Activated CD8-positive, alpha-beta memory T cell treated with anti-CD3 and anti-CD28 coated beads, Interleukin-2, amount 50 U/mL, for 4 hours (primary cell): ENCODE results near the gene ADCY3.

Experiments used
- DNase-seq: peaks from one replicate; pipeline ENCODE4 v3.0.0-alpha.2; 2020

Gene ADCY3

DNA sequence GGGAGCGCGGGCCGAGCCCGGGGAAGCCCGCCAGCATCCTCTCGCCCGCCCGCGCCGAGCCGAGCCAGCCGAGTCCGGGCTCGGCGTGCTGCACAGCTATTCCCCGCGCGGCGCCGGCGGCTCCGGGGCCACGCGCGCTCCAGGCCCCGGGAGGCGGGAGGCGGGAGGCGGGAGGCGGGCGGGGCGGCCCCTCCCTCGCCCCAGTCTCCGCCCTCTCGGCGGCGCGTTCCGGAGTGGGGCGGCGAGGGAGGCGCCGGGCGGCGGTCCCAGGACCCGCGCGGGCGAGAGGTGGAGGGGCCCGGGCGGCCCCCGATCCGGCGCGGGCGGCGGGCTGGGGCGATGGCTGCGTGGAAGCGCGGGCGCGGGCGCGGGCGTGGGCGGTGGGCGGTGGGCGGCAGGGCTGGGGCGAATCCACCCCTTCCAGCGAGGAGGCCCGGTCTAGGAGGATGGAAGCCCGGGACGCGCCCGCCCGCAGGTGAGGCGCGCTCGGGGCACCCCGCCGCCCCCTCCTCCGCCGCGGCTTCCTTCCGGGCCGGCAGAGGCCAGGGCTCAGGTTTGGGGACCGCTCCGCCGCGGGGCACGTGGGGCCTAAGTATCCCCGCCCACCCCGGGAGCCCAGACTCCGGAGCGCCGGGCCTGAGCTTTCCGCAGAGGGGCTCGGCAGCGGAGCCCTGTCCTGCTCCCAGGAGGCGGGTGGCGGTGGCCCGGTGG lies at the start of gene ADCY3:
TSS of gene ADCY3 (minus strand) at position 140 of the 711 bp plus-strand sequence. CDS start 1,250 bp downstream, outside the sequence.
- peak; percentile 59 for DNase-seq

DNA sequence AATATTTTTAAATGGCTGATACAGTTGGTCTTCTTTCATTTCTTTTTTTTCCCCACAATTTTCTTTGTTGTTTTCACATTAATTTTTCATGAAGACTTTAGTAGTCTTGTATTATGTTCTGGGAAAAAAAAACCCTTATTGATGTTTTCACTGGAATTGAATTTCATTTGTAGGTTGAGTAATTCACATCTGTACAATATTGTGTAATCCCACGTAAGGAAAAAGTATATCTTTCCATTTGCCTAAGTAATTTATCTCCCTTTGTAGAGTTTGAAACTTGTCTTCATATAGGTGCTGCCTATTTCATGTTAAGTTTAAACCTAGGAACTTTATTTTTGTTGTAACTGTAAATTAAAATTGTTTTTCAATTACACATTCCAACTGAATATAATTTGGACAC lies 49.7 kb upstream of the ADCY3 start:
- no peak for DNase-seq

DNA sequence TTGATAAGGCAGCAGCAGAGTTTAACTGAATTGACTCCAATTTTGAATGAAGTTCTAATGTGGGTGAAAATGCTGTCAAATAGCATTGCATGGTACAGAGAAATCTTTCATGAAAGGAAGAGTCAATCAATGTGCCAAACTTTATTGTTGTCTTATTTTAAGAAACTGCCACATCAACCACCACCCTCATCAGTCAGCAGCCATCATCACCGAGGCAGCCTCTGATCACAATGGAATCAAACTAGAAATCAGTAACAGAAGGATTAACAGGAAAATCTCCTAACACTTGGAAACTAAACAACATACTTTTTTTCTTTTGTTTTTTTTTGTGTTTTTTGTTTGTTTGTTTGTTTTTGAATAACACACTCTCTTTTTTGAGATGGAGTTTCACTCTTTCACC lies 41.9 kb upstream of the ADCY3 start:
- DNase-seq, result no peak

- no peak for DNase-seq
These were observed 39.7 kb upstream of the ADCY3 start for GRCh38 chr2:24959761-24960160.

DNA sequence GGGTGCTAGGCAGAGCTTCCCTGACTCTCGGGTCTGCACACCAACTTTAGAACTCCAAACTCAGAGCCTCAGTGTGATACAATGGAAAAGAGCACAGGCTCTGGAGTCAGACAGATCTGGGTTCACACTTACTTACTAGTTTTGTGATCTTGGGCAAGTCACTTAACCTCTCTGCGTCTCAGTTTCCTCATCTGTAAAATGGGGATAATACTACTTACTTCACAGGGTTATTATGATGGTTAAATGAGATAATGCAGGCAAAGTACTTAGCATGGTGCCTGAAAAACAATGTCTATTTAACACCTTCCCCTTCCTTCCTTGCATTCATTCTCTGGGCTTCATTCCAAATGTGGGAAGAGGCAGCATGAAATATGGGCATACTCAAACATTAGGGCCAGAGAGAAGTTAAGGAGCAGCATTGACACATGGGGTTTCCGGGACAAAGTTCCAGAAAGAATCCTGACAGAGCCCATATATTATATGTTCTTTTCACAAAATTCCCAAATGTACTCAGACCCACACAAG lies 38.4 kb upstream of the ADCY3 start:
- DNase-seq, result no peak

- DNase-seq, result no peak
These were observed 37.9 kb upstream of the ADCY3 start for GRCh38 chr2:24957976-24958375.

- DNase-seq, result no peak
These were observed 37.2 kb upstream of the ADCY3 start for GRCh38 chr2:24957221-24957620.

- DNase-seq, result no peak
These were observed 35.9 kb upstream of the ADCY3 start for GRCh38 chr2:24955921-24956320.

DNA sequence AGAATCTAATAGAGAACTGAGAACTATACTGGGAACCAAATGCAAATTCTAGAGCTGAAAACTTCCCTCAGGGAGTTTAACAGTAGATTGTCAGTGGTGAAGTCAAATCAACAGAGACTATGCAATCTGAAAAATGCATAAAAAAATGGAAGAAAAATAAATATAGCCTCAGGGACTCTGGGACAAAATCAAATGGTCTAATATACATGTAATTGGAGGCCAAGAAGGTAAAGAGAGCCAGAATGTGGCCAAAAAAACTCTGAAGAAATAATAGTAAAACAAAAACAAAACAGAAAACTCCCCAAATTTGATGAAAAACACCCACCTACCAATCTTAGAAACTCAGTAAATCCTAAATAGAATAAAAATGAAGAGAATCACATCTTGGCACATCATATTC lies 35.2 kb upstream of the ADCY3 start:
- no peak for DNase-seq

DNA sequence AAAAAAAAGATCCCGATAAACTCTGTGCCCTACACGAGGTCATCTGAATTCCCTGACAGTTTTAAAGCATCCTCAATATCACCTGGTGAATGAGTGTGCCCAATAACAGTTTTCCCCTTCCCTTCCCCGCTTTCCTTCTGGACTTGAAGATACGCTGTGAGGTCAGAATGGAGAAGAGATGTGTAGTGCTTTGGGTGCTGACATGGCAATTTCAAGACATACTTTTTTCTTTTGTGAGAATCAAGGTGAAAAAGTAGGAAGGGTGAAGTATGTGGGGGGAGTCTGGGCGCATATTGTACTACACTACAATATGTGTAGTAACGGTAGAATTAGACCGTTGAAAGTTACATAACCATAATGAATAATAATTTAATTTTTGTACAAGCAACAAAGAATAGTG lies 30.1 kb upstream of the ADCY3 start:
- no peak for DNase-seq

DNA sequence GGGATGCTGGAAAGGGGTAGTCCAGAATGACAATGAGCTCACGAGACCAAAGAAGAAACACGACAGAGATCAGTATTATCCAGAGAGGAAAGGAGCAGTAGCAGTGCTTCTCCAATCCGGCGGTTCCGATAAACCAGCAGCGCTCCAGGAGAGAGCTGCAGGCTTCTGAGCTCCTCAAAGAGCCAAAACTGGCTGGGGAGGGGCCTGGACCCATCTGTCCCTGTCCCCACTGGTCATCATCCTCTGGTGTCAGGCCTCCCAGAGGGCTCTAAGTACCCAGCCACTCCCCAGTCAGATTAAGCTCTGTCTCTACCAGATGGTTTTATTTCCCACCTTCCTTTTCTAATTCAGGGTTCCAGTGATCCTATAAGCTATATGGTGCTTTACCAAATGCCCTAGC lies 28.5 kb upstream of the ADCY3 start:
- no peak for DNase-seq

GRCh38 chr2:24947561-24948157 lies 27.6 kb upstream of the ADCY3 start:
- no peak for DNase-seq

DNA sequence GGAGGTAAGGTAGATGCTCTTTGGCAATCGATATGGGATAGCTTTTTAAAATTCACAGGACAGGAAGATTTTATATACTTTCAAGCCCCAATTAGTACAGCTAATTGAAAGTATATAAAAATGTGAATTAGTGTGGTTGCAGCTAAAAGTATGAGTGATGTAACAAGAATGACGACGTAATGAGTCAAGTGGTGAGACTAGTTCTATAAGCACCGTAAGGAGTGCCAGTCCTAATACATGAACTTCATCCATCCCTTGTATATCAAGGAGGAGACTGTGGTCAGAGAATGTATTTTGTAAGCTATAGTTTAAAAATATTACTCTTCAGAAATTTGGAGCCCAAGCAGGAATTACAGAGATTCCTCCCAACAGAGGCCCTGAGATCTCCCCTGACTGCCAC lies 25.9 kb upstream of the ADCY3 start:
- no peak for DNase-seq

GRCh38 chr2:24943427-24944053 lies 23.5 kb upstream of the ADCY3 start:
- no peak for DNase-seq

DNA sequence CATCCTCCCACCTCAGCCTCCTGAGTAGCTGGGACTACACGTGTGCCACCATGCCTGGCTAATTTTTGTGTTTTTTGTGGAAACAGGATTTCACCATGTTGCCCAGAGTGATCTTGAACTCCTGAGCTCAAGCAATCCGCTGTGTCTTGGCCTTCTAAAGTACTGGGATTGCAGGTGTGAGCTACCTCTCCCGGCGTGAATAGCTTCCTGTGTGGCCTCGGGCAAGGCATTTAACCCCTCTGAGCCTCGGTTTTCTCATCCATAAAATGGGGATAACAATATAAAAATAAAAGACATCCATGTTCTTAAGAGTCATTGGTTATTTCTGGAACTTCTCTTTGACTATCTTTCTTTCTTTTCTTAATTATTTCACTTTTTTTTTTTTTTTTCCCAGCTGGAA lies 19.3 kb upstream of the ADCY3 start:
- DNase-seq, result no peak

- DNase-seq, result no peak
These were observed 17.2 kb upstream of the ADCY3 start for GRCh38 chr2:24937236-24937635.

DNA sequence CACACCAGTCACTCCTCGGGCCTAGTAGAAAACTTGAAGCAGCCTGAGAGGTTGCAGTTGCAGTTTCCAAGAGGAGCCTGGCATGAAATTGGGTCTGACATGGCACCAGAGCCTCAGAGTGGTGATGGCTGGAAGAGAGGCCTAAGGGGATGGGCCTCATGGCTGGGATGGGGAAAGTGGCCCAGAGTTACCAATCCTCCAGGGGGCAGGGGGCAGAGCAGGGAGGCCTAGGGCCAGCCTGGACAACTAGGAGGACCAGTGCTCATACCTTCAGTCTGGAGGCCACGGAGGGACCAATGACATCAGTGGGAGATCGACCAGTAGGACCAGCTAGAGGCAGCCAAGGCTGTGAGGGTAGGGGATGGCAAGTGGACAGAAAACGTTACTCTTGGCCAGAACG lies 15.1 kb upstream of the ADCY3 start:
- DNase-seq, result no peak

DNA sequence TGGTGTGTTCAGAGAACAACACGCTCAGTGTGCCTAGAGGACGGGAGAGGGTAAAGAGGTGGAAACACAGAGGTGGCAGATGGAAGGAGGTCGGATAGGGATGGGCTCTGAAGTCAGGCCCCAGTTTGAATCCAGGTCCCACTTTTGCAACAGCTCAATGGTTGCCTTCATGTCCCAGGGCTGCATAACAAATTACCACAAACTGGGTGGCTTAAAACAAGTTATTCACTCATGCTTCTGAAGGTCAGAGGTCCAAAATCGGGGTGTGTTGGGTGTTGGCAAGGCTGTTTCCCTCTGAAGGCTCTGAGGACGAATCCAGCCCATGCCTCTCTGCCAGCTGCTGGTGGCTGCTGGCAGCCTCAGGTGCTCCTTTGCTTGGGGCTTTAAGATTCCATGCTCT lies 12.7 kb upstream of the ADCY3 start:
- no peak for DNase-seq

GRCh38 chr2:24930768-24931167 lies 10.7 kb upstream of the ADCY3 start:
- DNase-seq, result no peak

DNA sequence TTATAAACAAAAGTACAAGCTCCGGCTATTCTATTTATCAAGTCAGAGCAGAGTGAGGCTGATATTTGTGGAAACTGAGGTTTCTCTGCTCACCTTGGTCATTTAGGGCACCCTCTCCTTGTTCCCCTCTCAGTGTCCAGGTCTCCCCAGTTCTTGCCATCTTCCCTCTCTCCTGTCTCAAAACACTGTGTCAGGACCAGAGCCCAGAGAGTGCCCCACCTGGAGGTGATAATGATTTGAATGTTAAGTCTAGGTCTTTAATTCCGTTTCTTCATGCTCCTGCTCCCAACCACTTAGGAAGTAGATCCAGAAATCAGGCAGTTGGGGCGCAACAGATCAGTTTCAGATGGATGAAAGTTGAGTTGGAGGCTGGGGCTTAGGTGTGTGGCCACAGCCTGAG lies 9.2 kb upstream of the ADCY3 start:
- no peak for DNase-seq

DNA sequence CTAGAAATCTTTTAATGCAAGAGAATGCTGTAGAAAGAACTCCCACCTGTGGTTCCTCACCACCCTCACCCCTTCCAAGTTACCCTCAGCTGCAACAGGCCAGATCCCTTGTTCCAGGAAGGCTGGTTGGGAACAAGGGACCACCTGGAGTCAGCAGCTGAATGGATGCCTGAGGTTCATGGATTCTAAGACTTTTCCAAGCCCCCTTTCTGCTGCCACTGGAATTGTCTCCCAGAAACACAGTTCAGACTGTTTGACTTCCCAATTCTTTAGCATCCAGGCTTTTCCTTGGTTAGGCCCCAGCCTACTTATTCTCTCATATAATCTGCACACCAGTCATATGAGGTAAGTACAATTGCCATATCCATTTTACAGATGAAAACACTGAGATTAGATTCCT lies 8.0 kb upstream of the ADCY3 start:
- DNase-seq, result no peak

DNA sequence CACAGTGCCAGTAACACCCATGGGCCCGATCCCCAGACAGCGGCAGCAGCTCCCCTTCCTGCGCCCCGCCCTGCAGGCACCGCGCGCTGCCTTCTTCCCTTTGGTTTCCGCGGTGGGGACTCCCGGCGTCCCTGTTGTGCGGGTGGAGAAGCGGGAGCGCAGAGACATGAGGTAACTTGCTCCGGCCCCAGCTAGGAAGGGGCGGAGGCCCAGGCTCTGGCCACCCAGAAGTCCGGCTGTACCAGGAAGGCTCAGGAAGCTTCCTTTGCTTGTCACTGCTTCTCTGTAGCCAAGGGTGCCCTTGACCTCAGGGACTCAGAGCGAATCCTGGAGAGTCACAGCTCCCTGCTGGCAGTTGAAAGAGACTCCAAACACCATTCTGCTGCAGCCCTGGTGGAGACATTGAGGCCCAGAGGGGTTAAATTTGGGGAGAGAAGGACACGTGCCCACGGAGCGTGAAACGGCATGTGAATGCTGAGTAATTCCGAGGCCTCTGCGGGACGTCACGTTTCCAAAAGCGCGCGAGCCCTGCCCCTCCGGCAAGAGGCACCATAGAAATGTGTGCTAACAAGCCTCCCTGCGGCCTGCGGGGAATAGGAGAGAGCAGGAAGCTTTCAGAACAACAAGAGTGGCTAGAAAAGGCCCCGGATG lies 6.7 kb upstream of the ADCY3 start:
- DNase-seq, result no peak

DNA sequence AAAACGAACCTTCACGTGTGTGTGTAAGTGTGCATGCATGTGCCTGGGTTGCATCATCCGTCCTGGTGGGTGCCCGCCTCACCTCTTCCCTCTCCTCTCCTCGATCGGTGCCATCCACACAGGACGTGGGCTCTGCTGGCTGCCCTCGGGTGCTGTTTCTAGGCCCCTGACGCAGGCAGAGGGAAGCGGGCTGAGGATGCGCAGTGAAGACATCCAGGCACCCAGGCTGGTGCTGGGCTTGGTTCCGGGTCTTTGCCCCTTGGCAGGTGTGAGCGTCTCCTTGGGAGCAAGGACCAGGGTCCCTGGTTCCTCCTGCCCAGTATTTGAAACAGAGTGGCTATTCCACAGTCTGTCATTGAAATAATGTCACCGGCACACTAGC lies 6.2 kb upstream of the ADCY3 start:
- DNase-seq, result no peak

DNA sequence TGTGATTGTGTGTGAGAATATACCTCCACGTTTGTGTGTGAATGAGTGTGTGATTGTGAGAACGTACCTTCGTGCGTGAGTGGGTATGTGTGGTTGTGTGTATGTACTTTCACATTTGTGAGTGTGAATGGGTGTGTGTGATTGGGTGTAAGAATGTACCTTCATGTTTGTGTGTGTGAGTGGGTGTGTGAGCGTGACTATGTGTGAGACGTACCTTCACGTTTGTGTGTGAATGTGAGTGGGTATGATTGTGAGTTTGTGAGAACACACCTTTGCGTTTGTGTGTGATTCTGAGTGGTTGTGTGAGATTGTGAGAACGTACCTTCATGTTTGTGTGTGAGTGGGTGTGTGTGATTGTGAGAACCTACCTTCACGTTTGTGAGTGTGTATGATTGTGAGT lies 5.8 kb upstream of the ADCY3 start:
- no peak for DNase-seq
